ENCODE results near the gene WDFY2. TPM values are rescaled to one million over a fixed set of nuclear protein-coding genes. Genes with fewer than 3 reads are reported as not detected.

Gene WDFY2
- total RNA-seq, 1 experiment from 2014 or later = 26.4 TPM

GRCh38 chr13:51726446-51727193 lies 142.4 kb downstream of the WDFY2 start:
- no peaks in the 10 kb centered on the region for H3K9me3 ChIP-seq (ENCODE audit: control insufficient read depth, low read depth, low read length)
- H3K23me2 ChIP-seq (ENCODE audit: insufficient read length, low read depth, low read length, poor library complexity, severe bottlenecking) = no peaks in the 10 kb centered on the region
- H2BK12ac ChIP-seq (ENCODE audit: insufficient read length, low read depth, low read length) = no peak overlapping the region
- H4K8ac ChIP-seq (replicated peaks; ENCODE audit: insufficient read length, low read depth, low read length) = no peak overlapping the region
- no peak overlapping the region for H3K4me2 ChIP-seq (ENCODE audit: insufficient read depth, insufficient read length, low read length)
- no peaks in the 10 kb centered on the region for H3K4me1 ChIP-seq (ENCODE audit: insufficient read depth, low read length)
- H3K9me3 Mint-ChIP-seq = no peaks in the 10 kb centered on the region
- no peak overlapping the region for H3K56ac ChIP-seq (ENCODE audit: insufficient read length, low read depth, low read length)
- peaks cover 4 to 13% (median 5%) of the 10 kb centered on the region in 3 experiments; a peak in 6 of 7 replicates for H3K36me3 Mint-ChIP-seq (ENCODE audit: insufficient read depth in 1 of 3, low read depth in 3 of 3)
- no peak overlapping the region for H3K27ac Mint-ChIP-seq
- no peak overlapping the region for H3K4ac ChIP-seq (ENCODE audit: low read depth, low read length)
- H3K4me3 Mint-ChIP-seq = no peak overlapping the region
- DNase-seq = no peak
- no peak overlapping the region for H2AK5ac ChIP-seq (ENCODE audit: insufficient read length, low read length)
- H3K79me1 ChIP-seq (ENCODE audit: insufficient read depth, low read depth, low read length, poor library complexity, severe bottlenecking) = no peaks in the 10 kb centered on the region
- no peak overlapping the region for H2BK15ac ChIP-seq (ENCODE audit: low read depth, low read length)
- no peaks in the 10 kb centered on the region for H3K27me3 Mint-ChIP-seq (ENCODE audit: low read depth)
- no peak overlapping the region for H2AFZ ChIP-seq (ENCODE audit: low read length)
- no peak overlapping the region for H2BK20ac ChIP-seq (ENCODE audit: low read depth, low read length, poor library complexity, severe bottlenecking)
- no peak overlapping the region for H3K14ac ChIP-seq (ENCODE audit: insufficient read depth, low read length)
- no peaks in the 10 kb centered on the region for H4K20me1 ChIP-seq (ENCODE audit: control insufficient read depth, insufficient read depth, insufficient read length)
- no peak overlapping the region for H3K27ac ChIP-seq (ENCODE audit: insufficient read length, low read depth, low read length)
- no peak overlapping the region for H2BK5ac ChIP-seq (ENCODE audit: insufficient read length, low read length)
- no peaks in the 10 kb centered on the region; the same call in 1 of the 2 replicates for H3K79me2 ChIP-seq (ENCODE audit: insufficient read depth, low read length)
- H3K4me1 Mint-ChIP-seq = no peaks in the 10 kb centered on the region
- H3K23ac ChIP-seq (ENCODE audit: insufficient read length, low read depth, low read length) = no peak overlapping the region
- H3T11ph ChIP-seq (ENCODE audit: low read length) = no peak overlapping the region
- no peak overlapping the region for H4K91ac ChIP-seq (ENCODE audit: insufficient read length, low read depth, low read length)
- WGBS (ENCODE audit: extremely low coverage, insufficient read length, low lambda C conversion rate) = no CpG with 5 or more reads among the region's 3 CpGs
- no peak for TF ChIP-seq CTCF (conservative IDR thresholded peaks at IDR 0.05)
- H3K27me3 ChIP-seq (ENCODE audit: insufficient read depth, low read length) = no peaks in the 10 kb centered on the region
- H3K9ac ChIP-seq (ENCODE audit: extremely low read depth, insufficient read length, low read length) = no peak overlapping the region
- no peak overlapping the region for H3K18ac ChIP-seq (ENCODE audit: insufficient read length, low read depth, low read length)
- no peak overlapping the region for H2BK120ac ChIP-seq (ENCODE audit: low read depth, low read length, poor library complexity, severe bottlenecking)
- no peak overlapping the region for H4K5ac ChIP-seq (ENCODE audit: insufficient read length, low read depth, low read length)
